Liver (tissue), 9 donors: ENCODE measurements around the gene SNX1. TPM values are rescaled to one million over a fixed set of nuclear protein-coding genes. Genes with fewer than 3 reads are reported as not detected.

Experiments
- DNase-seq: peaks from one replicate; pipeline ENCODE4 v3.0.0-alpha.2; 2017; ENCODE audit warnings: low spot score
- H3K27ac ChIP-seq, 2 donors: one replicate each; pipeline ENCODE4 v1.7.0; 2013; ENCODE audit warnings: inconsistent platforms in 2 of 2, low read length in 2 of 2, control low read depth in 1 of 2, low read depth in 1 of 2, mild to moderate bottlenecking in 1 of 2
- H3K27me3 ChIP-seq, 4 donors: one replicate each; pipeline versions ENCODE4 v1.6.1 to v1.7.0; 2013; ENCODE audit warnings: low read length in 3 of 4, inconsistent platforms in 1 of 4, mild to moderate bottlenecking in 1 of 4, moderate library complexity in 1 of 4; ENCODE audit not compliant: control insufficient read depth in 4 of 4, insufficient read depth in 4 of 4
- H3K36me3 ChIP-seq, 4 donors: one replicate each; pipeline versions ENCODE4 v1.6.1 to v1.7.0; 2013; ENCODE audit warnings: low read length in 3 of 4, mild to moderate bottlenecking in 3 of 4, low read depth in 1 of 4, moderate library complexity in 1 of 4; ENCODE audit not compliant: control insufficient read depth in 4 of 4, insufficient read depth in 3 of 4
- H3K4me1 ChIP-seq, 4 donors: one replicate each; pipeline versions ENCODE4 v1.6.1 to v1.7.0; 2013; ENCODE audit warnings: low read length in 3 of 4, mild to moderate bottlenecking in 3 of 4, moderate library complexity in 1 of 4; ENCODE audit not compliant: control insufficient read depth in 4 of 4, insufficient read depth in 4 of 4
- H3K4me3 ChIP-seq, 3 donors: one replicate each; pipeline versions ENCODE4 v1.6.1 to v1.7.0; 2013; ENCODE audit warnings: low read length in 3 of 3, control low read depth in 1 of 3, low read depth in 1 of 3, mild to moderate bottlenecking in 1 of 3
- H3K9ac ChIP-seq, 2 donors: one replicate each; pipeline ENCODE4 v1.7.0; 2013; ENCODE audit warnings: low read length in 2 of 2, mild to moderate bottlenecking in 2 of 2, moderate library complexity in 2 of 2, control low read depth in 1 of 2, low read depth in 1 of 2
- H3K9me3 ChIP-seq, 4 donors: one replicate each; pipeline versions ENCODE4 v1.6.1 to v1.7.0; 2013; ENCODE audit warnings: low read length in 3 of 4; ENCODE audit not compliant: control insufficient read depth in 4 of 4
- CTCF ChIP-seq: fragments of 150-350 bp; IDR thresholded peaks from 2 replicates; pipeline ENCODE4 v1.5.1; 2017; ENCODE audit warnings: improper control_type of control experiment, low read depth, low read length; ENCODE audit not compliant: missing input control
- EGR1 ChIP-seq, 2 donors: IDR thresholded peaks; 2 replicates each; pipeline ENCODE4 v1.6.1; 2016 to 2018; ENCODE audit warnings: antibody characterized with exemption in 2 of 2, low read depth in 2 of 2
- FOXA1 ChIP-seq: IDR thresholded peaks from 2 replicates; pipeline ENCODE4 v1.6.1; 2016; ENCODE audit warnings: antibody characterized with exemption
- FOXA2 ChIP-seq: IDR thresholded peaks from 2 replicates; pipeline ENCODE4 v1.6.1; 2016; ENCODE audit warnings: antibody characterized with exemption
- GABPA ChIP-seq, 2 donors: IDR thresholded peaks in 1 of 2; conservative IDR thresholded peaks in 1 of 2; 2 replicates each; pipeline ENCODE4 v1.6.1; 2016; ENCODE audit warnings: antibody characterized with exemption in 2 of 2, mild to moderate bottlenecking in 1 of 2, moderate library complexity in 1 of 2
- HNF4A ChIP-seq, 2 donors: conservative IDR thresholded peaks; 2 replicates each; pipeline ENCODE4 v1.6.1; 2016; ENCODE audit warnings: antibody characterized with exemption in 2 of 2, mild to moderate bottlenecking in 2 of 2
- HNF4G ChIP-seq: IDR thresholded peaks from 2 replicates; pipeline ENCODE4 v1.6.1; 2016; ENCODE audit warnings: antibody characterized with exemption
- JUND ChIP-seq, 2 donors: IDR thresholded peaks; 2 replicates each; pipeline ENCODE4 v1.6.1; 2016; ENCODE audit warnings: antibody characterized with exemption in 2 of 2
- NR2F2 ChIP-seq: IDR thresholded peaks from 2 replicates; pipeline ENCODE4 v1.6.1; 2016; ENCODE audit warnings: antibody characterized with exemption
- RAD21 ChIP-seq, 2 donors: IDR thresholded peaks; 2 replicates each; pipeline ENCODE4 v1.6.1; 2016; ENCODE audit warnings: antibody characterized with exemption in 2 of 2, mild to moderate bottlenecking in 2 of 2
- SP1 ChIP-seq: IDR thresholded peaks from 2 replicates; pipeline ENCODE4 v1.6.1; 2018; ENCODE audit warnings: antibody characterized with exemption, mild to moderate bottlenecking
- TAF1 ChIP-seq: conservative IDR thresholded peaks from 2 replicates; pipeline ENCODE4 v1.6.1; 2016; ENCODE audit warnings: antibody characterized with exemption, mild to moderate bottlenecking
- YY1 ChIP-seq: IDR thresholded peaks from 2 replicates; pipeline ENCODE4 v1.6.1; 2016; ENCODE audit warnings: antibody characterized with exemption, mild to moderate bottlenecking
- ZBTB33 ChIP-seq: IDR thresholded peaks from 2 replicates; pipeline ENCODE4 v1.6.1; 2016; ENCODE audit warnings: antibody characterized with exemption
- WGBS: extraction: QIAGEN DNeasy Blood & Tissue Kit; methylation state at CpG from one replicate; pipeline ENCODE4 v1.1.7; 2013; 5-methylcytosine and 5-hydroxymethylcytosine counted together
- polyA plus RNA-seq, 2 donors: library from polyadenylated mRNA; stranded (reverse) in 1 of 2; unstranded in 1 of 2; fragments of 200-250 nt in 1 of 2; fragments of >200 nt in 1 of 2; fragmentation: Nextera tagmentation in 1 of 2; extraction: Ambion mirVana in 1 of 2; gene quantifications; one replicate each; pipeline versions ENCODE4 v1.2.1 to v1.2.3, GENCODE V29; 2013 to 2015
- total RNA-seq, 2 donors: library from RNA; depleted of rRNA; stranded (reverse); fragments of >200 nt; gene quantifications; one replicate each; pipeline ENCODE4 v1.2.3, GENCODE V29; 2014
- TF ChIP-seq, protein P1 (sequence below): IDR thresholded peaks from 2 replicates; pipeline ENCODE4 v1.6.1; 2016; ENCODE audit warnings: antibody characterized with exemption
- TF ChIP-seq, protein P2 (sequence below): IDR thresholded peaks from 2 replicates; pipeline ENCODE4 v1.6.1; 2016; ENCODE audit warnings: antibody characterized with exemption
- TF ChIP-seq, protein P3 (sequence below): IDR thresholded peaks from 2 replicates; pipeline ENCODE4 v1.6.1; 2016; ENCODE audit warnings: antibody characterized with exemption, mild to moderate bottlenecking
- donor health status: healthy.
- donor health status: healthy.
- donor health status: healthy.
- donor health status: healthy.
- donor health status: healthy.

SNX1 gene
- total and polyA plus RNA-seq, 4 donors = 40.0 to 67.4 (median 45.0) TPM

GRCh38 chr15:64134345-64134829 lies 38.6 kb downstream of the SNX1 start:
- Histone ChIP-seq H3K9ac (no peak overlapping the region), H3K4me1 (no peaks in the 10 kb centered on the region), H3K27me3 (no peaks in the 10 kb centered on the region), H3K9me3 (no peaks in the 10 kb centered on the region), H3K4me3 (no peak overlapping the region), H3K36me3 (peaks cover 25 to 85% (median 74%) of the 10 kb centered on the region in 4 donors), H3K27ac (no peak overlapping the region)
- 86% methylated on average over 9 of the region's 9 CpGs for WGBS
- TF ChIP-seq SP1 = no peak
- TF ChIP-seq EGR1 (IDR thresholded peaks at IDR 0.05; ENCODE audit: low read depth in 2 of 2) = no peak
- no peak for TF ChIP-seq JUND (IDR thresholded peaks at IDR 0.05)
- no peak for TF ChIP-seq FOXA1
- TF ChIP-seq GABPA (IDR thresholded peaks at IDR 0.05 in 1 of 2, conservative IDR thresholded peaks at IDR 0.05 in 1 of 2) = no peak
- TF ChIP-seq CTCF = no peak
- no peak for TF ChIP-seq ZBTB33
- no peak for TF ChIP-seq FOXA2
- no peak for TF ChIP-seq HNF4A (conservative IDR thresholded peaks at IDR 0.05)
- no peak for TF ChIP-seq RAD21 (IDR thresholded peaks at IDR 0.05)
- no peak for TF ChIP-seq TAF1
- TF ChIP-seq, protein P1, sequence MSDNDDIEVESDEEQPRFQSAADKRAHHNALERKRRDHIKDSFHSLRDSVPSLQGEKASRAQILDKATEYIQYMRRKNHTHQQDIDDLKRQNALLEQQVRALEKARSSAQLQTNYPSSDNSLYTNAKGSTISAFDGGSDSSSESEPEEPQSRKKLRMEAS = no peak
- no peak for TF ChIP-seq NR2F2
- TF ChIP-seq, protein P2, sequence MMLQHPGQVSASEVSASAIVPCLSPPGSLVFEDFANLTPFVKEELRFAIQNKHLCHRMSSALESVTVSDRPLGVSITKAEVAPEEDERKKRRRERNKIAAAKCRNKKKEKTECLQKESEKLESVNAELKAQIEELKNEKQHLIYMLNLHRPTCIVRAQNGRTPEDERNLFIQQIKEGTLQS = no peak
- no peak for TF ChIP-seq YY1
- TF ChIP-seq, protein P3, sequence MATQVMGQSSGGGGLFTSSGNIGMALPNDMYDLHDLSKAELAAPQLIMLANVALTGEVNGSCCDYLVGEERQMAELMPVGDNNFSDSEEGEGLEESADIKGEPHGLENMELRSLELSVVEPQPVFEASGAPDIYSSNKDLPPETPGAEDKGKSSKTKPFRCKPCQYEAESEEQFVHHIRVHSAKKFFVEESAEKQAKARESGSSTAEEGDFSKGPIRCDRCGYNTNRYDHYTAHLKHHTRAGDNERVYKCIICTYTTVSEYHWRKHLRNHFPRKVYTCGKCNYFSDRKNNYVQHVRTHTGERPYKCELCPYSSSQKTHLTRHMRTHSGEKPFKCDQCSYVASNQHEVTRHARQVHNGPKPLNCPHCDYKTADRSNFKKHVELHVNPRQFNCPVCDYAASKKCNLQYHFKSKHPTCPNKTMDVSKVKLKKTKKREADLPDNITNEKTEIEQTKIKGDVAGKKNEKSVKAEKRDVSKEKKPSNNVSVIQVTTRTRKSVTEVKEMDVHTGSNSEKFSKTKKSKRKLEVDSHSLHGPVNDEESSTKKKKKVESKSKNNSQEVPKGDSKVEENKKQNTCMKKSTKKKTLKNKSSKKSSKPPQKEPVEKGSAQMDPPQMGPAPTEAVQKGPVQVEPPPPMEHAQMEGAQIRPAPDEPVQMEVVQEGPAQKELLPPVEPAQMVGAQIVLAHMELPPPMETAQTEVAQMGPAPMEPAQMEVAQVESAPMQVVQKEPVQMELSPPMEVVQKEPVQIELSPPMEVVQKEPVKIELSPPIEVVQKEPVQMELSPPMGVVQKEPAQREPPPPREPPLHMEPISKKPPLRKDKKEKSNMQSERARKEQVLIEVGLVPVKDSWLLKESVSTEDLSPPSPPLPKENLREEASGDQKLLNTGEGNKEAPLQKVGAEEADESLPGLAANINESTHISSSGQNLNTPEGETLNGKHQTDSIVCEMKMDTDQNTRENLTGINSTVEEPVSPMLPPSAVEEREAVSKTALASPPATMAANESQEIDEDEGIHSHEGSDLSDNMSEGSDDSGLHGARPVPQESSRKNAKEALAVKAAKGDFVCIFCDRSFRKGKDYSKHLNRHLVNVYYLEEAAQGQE = no peak
- peak; percentile 79 for DNase-seq

- Histone ChIP-seq H3K27me3 (no peaks in the 10 kb centered on the region), H3K27ac (no peak overlapping the region), H3K4me1 (no peaks in the 10 kb centered on the region), H3K9me3 (no peaks in the 10 kb centered on the region), H3K9ac (no peak overlapping the region), H3K36me3 (peaks cover 19 to 74% (median 59%) of the 10 kb centered on the region in 4 donors), H3K4me3 (no peak overlapping the region)
- no peak for DNase-seq
- WGBS = 96% methylated on average over 7 of the region's 7 CpGs
- no peak for TF ChIP-seq FOXA2
- TF ChIP-seq, protein P2 = no peak
- no peak for TF ChIP-seq HNF4A (conservative IDR thresholded peaks at IDR 0.05)
- TF ChIP-seq RAD21 (IDR thresholded peaks at IDR 0.05) = no peak
- TF ChIP-seq, protein P3 = no peak
- TF ChIP-seq CTCF = no peak
- TF ChIP-seq HNF4G = no peak
- TF ChIP-seq NR2F2 = no peak
- TF ChIP-seq YY1 = no peak
- no peak for TF ChIP-seq JUND (IDR thresholded peaks at IDR 0.05)
These were observed 40.6 kb downstream of the SNX1 start for GRCh38 chr15:64136347-64136746.
